ENCODE results near the gene RIPOR2. TPM values are rescaled to one million over a fixed set of nuclear protein-coding genes. Genes with fewer than 3 reads are reported as not detected.

Gene RIPOR2
- total RNA-seq, 4 donors from 2014 or later: 8.8 to 27.0 (median 19.0) TPM

GRCh38 chr6:24909241-24910216 lies 26.2 kb downstream of the RIPOR2 start:
- no peak for DNase-seq (ENCODE audit: low spot score in 2 of 2)
- 32 to 38% methylated on average over 20 of the region's 20 CpGs for WGBS, 2 donors
- H3K4me1 ChIP-seq: peaks cover 0 to 40% (median 14%) of the 10 kb centered on the region in 4 donors
- H3K9me3 ChIP-seq: no peaks in the 10 kb centered on the region
- H3K27me3 ChIP-seq: peaks cover 0 to 11% of the 10 kb centered on the region in 2 donors
- no peak for TF ChIP-seq EP300 (IDR thresholded peaks at IDR 0.05)
- TF ChIP-seq POLR2A (IDR thresholded peaks at IDR 0.05): no peak
- H3K27ac ChIP-seq: peak overlapping the region; percentile 11 to 81 (median 75)
- no peaks in the 10 kb centered on the region for H3K36me3 ChIP-seq
- peak overlapping the region; percentile 41 to 64 (median 54) for H3K4me3 ChIP-seq

- TF ChIP-seq CTCF (IDR thresholded peaks at IDR 0.05) (no peak), EP300 (IDR thresholded peaks at IDR 0.05) (no peak), POLR2A (IDR thresholded peaks at IDR 0.05) (no peak)
- peaks cover 0 to 40% (median 14%) of the 10 kb centered on the region in 4 donors for H3K4me1 ChIP-seq
- no peak for DNase-seq (ENCODE audit: low spot score in 2 of 2)
- peaks cover 0 to 11% of the 10 kb centered on the region in 2 donors for H3K27me3 ChIP-seq
- no peaks in the 10 kb centered on the region for H3K36me3 ChIP-seq
- 37 to 43% methylated on average over 4 of the region's 4 CpGs for WGBS, 2 donors
- H3K27ac ChIP-seq: peak overlapping the region in 2 of 4 donors; percentile 79 to 81
- H3K9me3 ChIP-seq: no peaks in the 10 kb centered on the region
- peak overlapping the region in 1 of 4 donors; percentile 64 for H3K4me3 ChIP-seq
These were observed 27.1 kb downstream of the RIPOR2 start for GRCh38 chr6:24908650-24909035.

GRCh38 chr6:24907919-24908649 lies 27.7 kb downstream of the RIPOR2 start:
- peaks cover 0 to 11% of the 10 kb centered on the region in 2 donors for H3K27me3 ChIP-seq
- TF ChIP-seq EP300 (IDR thresholded peaks at IDR 0.05) (no peak), POLR2A (IDR thresholded peaks at IDR 0.05) (no peak), CTCF (IDR thresholded peaks at IDR 0.05) (no peak)
- H3K4me1 ChIP-seq: peaks cover 0 to 40% (median 14%) of the 10 kb centered on the region in 4 donors
- WGBS, 2 donors: 6 to 17% methylated on average over 4 of the region's 4 CpGs
- peaks cover 0 to under 1% (median 0%) of the 10 kb centered on the region in 4 donors for H3K9me3 ChIP-seq
- H3K27ac ChIP-seq: peak overlapping the region in 3 of 4 donors; percentile 32 to 81 (median 79)
- H3K36me3 ChIP-seq: no peaks in the 10 kb centered on the region
- peak overlapping the region in 1 of 4 donors; percentile 64 for H3K4me3 ChIP-seq
- DNase-seq (ENCODE audit: low spot score in 2 of 2): no peak

- Histone ChIP-seq H3K4me1 (peaks cover 0 to 39% (median 6%) of the 10 kb centered on the region in 4 donors), H3K27me3 (peaks cover 0 to 2% of the 10 kb centered on the region in 2 donors), H3K4me3 (no peak overlapping the region), H3K9me3 (peaks cover 0 to 4% (median 0%) of the 10 kb centered on the region in 4 donors), H3K27ac (no peak overlapping the region), H3K36me3 (no peaks in the 10 kb centered on the region)
- no peak for DNase-seq (ENCODE audit: low spot score in 2 of 2)
- TF ChIP-seq CTCF (IDR thresholded peaks at IDR 0.05) (no peak), EP300 (IDR thresholded peaks at IDR 0.05) (no peak), POLR2A (IDR thresholded peaks at IDR 0.05) (no peak)
These were observed 29.4 kb downstream of the RIPOR2 start for GRCh38 chr6:24906314-24906713.

- Histone ChIP-seq H3K4me3 (no peak overlapping the region), H3K4me1 (peaks cover 0 to 36% (median 4%) of the 10 kb centered on the region in 4 donors), H3K27me3 (no peaks in the 10 kb centered on the region), H3K9me3 (peaks cover 0 to 4% (median 0%) of the 10 kb centered on the region in 4 donors), H3K27ac (no peak overlapping the region), H3K36me3 (no peaks in the 10 kb centered on the region)
- DNase-seq (ENCODE audit: low spot score in 2 of 2): no peak
- TF ChIP-seq POLR2A (IDR thresholded peaks at IDR 0.05): no peak
- TF ChIP-seq EP300 (IDR thresholded peaks at IDR 0.05): no peak
- no peak for TF ChIP-seq CTCF (IDR thresholded peaks at IDR 0.05)
- WGBS, 2 donors: 37 to 45% methylated on average over 3 of the region's 3 CpGs
These were observed 30.3 kb downstream of the RIPOR2 start for GRCh38 chr6:24905483-24905882.

All from tibial nerve (tissue), 4 donors.